Suprapubic skin (tissue), 4 donors: ENCODE data around the gene CLTCL1.

Experiments
- EP300 ChIP-seq: sonication (generic); formaldehyde crosslinking; IDR thresholded peaks from one replicate; pipeline ENCODE4 v1.6.1; 2017; ENCODE audit warnings: antibody characterized with exemption
- POLR2A ChIP-seq, 2 donors: fragments of 450-650 bp; IDR thresholded peaks; one replicate each; pipeline ENCODE4 v1.6.1; 2017; ENCODE audit warnings: antibody characterized with exemption in 2 of 2, mild to moderate bottlenecking in 2 of 2, moderate library complexity in 2 of 2
- POLR2AphosphoS5 ChIP-seq, 3 donors: sonication (generic); formaldehyde crosslinking; IDR thresholded peaks; one replicate each; pipeline ENCODE4 v1.6.1; 2017; ENCODE audit warnings: antibody characterized with exemption in 3 of 3
- TF ChIP-seq, protein P1 (sequence below), 2 donors: fragments of 200-600 bp in 1 of 2; fragments of 450-650 bp in 1 of 2; sonication (generic) in 1 of 2; IDR thresholded peaks; one replicate each; pipeline ENCODE4 v1.5.1; 2016 to 2019; ENCODE audit warnings: antibody characterized with exemption in 2 of 2, mild to moderate bottlenecking in 1 of 2, moderate library complexity in 1 of 2

GRCh38 chr22:19223617-19224016, 67.9 kb downstream of the CLTCL1 start:
- TF ChIP-seq POLR2AphosphoS5 (IDR thresholded peaks at IDR 0.05) (no peak), POLR2A (IDR thresholded peaks at IDR 0.05) (no peak), EP300 (no peak)
- TF ChIP-seq, protein P1, sequence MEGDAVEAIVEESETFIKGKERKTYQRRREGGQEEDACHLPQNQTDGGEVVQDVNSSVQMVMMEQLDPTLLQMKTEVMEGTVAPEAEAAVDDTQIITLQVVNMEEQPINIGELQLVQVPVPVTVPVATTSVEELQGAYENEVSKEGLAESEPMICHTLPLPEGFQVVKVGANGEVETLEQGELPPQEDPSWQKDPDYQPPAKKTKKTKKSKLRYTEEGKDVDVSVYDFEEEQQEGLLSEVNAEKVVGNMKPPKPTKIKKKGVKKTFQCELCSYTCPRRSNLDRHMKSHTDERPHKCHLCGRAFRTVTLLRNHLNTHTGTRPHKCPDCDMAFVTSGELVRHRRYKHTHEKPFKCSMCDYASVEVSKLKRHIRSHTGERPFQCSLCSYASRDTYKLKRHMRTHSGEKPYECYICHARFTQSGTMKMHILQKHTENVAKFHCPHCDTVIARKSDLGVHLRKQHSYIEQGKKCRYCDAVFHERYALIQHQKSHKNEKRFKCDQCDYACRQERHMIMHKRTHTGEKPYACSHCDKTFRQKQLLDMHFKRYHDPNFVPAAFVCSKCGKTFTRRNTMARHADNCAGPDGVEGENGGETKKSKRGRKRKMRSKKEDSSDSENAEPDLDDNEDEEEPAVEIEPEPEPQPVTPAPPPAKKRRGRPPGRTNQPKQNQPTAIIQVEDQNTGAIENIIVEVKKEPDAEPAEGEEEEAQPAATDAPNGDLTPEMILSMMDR (IDR thresholded peaks at IDR 0.05): no peak
